ENCODE measurements around the gene HMGXB3.

DNA sequence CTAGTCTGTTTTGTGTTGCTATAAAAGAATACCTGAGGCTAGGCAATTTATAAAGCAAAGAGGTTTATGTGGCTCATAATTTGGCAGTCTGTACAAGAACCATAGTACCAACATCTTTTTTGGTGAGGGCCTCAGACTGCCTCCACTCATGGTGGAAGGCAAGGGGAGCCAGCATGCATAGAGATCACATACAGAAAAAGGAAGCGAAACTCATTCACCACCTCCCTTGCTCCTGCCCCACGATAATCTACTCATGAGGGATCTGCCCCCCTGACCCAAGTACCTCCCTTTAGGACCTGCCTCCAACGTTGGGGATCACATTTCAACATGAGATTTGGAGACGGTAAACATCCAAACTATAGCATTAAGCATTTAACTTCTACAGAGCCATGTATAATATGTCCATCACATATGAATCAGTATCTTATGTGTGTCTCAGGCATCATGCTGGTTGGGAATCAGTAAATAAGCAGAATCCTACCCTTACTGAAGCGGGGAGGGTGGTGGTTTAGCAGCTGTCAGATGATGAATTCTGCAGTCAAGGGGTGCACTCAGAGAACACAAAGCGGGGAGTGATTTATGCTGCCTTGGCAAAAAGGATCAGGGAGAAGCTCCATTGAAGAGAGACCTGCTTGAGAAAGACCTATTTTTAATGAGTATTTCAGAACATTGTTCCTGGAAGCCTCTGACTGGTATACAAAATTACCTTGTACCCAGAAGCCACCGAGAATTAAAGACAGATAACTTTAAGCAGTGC, 34.8 kb downstream of the HMGXB3 start:
- TF ChIP-seq, protein P1, sequence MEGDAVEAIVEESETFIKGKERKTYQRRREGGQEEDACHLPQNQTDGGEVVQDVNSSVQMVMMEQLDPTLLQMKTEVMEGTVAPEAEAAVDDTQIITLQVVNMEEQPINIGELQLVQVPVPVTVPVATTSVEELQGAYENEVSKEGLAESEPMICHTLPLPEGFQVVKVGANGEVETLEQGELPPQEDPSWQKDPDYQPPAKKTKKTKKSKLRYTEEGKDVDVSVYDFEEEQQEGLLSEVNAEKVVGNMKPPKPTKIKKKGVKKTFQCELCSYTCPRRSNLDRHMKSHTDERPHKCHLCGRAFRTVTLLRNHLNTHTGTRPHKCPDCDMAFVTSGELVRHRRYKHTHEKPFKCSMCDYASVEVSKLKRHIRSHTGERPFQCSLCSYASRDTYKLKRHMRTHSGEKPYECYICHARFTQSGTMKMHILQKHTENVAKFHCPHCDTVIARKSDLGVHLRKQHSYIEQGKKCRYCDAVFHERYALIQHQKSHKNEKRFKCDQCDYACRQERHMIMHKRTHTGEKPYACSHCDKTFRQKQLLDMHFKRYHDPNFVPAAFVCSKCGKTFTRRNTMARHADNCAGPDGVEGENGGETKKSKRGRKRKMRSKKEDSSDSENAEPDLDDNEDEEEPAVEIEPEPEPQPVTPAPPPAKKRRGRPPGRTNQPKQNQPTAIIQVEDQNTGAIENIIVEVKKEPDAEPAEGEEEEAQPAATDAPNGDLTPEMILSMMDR (conservative IDR thresholded peaks at IDR 0.05 in 1 of 2, IDR thresholded peaks at IDR 0.05 in 1 of 2; ENCODE audit: low read depth in 1 of 2, low read length in 2 of 2) = no peak
- TF ChIP-seq EZH2 (IDR thresholded peaks at IDR 0.05; ENCODE audit: low read length, missing control alignments) = no peak
